SK-N-MC (cell line): Measurements from ENCODE around the gene EFCAB6.

Experiments used
- EZH2 ChIP-seq: fragments of 200-600 bp; sonication (generic); IDR thresholded peaks from one replicate; pipeline ENCODE4 v1.6.1; 2017; ENCODE audit warnings: antibody characterized with exemption
- FOXP2 ChIP-seq: optimal IDR thresholded peaks from 2 replicates; pipeline ENCODE3; 2011; ENCODE audit warnings: mild to moderate bottlenecking, moderate library complexity; ENCODE audit not compliant: insufficient read depth; ENCODE audit errors: extremely low read length, control extremely low read depth
- POLR2AphosphoS5 ChIP-seq: IDR thresholded peaks from 2 replicates; pipeline ENCODE4 v1.6.1; 2012; ENCODE audit warnings: mild to moderate bottlenecking, low read depth, low read length, borderline replicate concordance

GRCh38 chr22:43829904-43830851 is 18.1 kb upstream of the EFCAB6 start:
- TF ChIP-seq EZH2 (no peak), POLR2AphosphoS5 (no peak), FOXP2 (no peak)
